Pancreas (tissue), 10 donors: Measurements from ENCODE around the gene MYO7B. TPM values are rescaled to one million over a fixed set of nuclear protein-coding genes. Genes with fewer than 3 reads are reported as not detected.

Experiments used
- ATAC-seq, 4 donors: fragments of 200-7000 bp; cut with Tn5 transposase; one replicate each; pipeline versions ENCODE4 v1.8.0 to v1.9.1; 2020; ENCODE audit warnings: mild to moderate bottlenecking in 4 of 4, moderate library complexity in 4 of 4
- DNase-seq, 6 donors: peaks; one replicate each; pipeline ENCODE4 v3.0.0-alpha.2; 2020
- FAIRE-seq: peaks from 2 replicates; lab custom pipeline; 2012; peaks lifted over from hg19 to GRCh38; lab: Jason Lieb, UNC
- H3K27ac ChIP-seq, 4 donors: fragments of 200-600 bp; sonication (generic); 1 replicate in 3 of 4; 2 replicates in 1 of 4; pipeline versions ENCODE4 v1.5.0 to v1.8.0; 2020
- H3K27me3 ChIP-seq, 4 donors: fragments of 200-600 bp; one replicate each; pipeline ENCODE4 v1.8.0; 2021
- H3K36me3 ChIP-seq, 3 donors: fragments of 200-600 bp; sonication (generic) in 1 of 3; one replicate each; pipeline versions ENCODE4 v1.5.0 to v1.8.0; 2020 to 2021
- H3K4me1 ChIP-seq, 3 donors: fragments of 200-600 bp; one replicate each; pipeline ENCODE4 v1.8.0; 2021
- H3K4me3 ChIP-seq, 4 donors: fragments of 200-600 bp; sonication (generic) in 2 of 4; one replicate each; pipeline versions ENCODE4 v1.5.0 to v1.8.0; 2020 to 2021
- H3K9me3 ChIP-seq, 4 donors: fragments of 200-600 bp; one replicate each; pipeline ENCODE4 v1.8.0; 2021
- CTCF ChIP-seq, 4 donors: fragments of 200-600 bp; sonication (generic) in 3 of 4; IDR thresholded peaks; one replicate each; pipeline versions ENCODE4 v1.5.0 to v1.8.0; 2021; ENCODE audit warnings: antibody characterized with exemption in 4 of 4
- WGBS, 2 donors: extraction: QIAGEN DNeasy Blood & Tissue Kit; methylation state at CpG; one replicate each; pipeline ENCODE4 v1.1.7; 2013; 5-methylcytosine and 5-hydroxymethylcytosine counted together
- intact Hi-C, 3 donors: fragments of 100-400 bp; cut with DNase I; formaldehyde crosslinking; loops; one replicate each; pipeline versions ENCODE4 v1.11.1 to v1.14.2; 2022
- polyA plus RNA-seq, 2 donors: library from polyadenylated mRNA; stranded (reverse); fragments of 200-250 nt; gene quantifications; one replicate each; pipeline ENCODE4 v1.2.3, GENCODE V29; 2013
- total RNA-seq, 6 donors: library from RNA; stranded (reverse); fragmentation: NEBNext Ultra II Directional in 4 of 6; extraction: Animal tissue kit (Norgen Biotek cat#: 25700) in 4 of 6; gene quantifications; one replicate each; pipeline versions ENCODE4 v1.2.1 to v1.2.4, GENCODE V29; 2021 to 2023
- donor health status: healthy with polysubstance abuse.
- donor health status: DM: no; HTN: no; CAD: no; lungs with moderate emphysema.
- donor health status: DM: no; HTN: no; CAD: no.
- donor health status: control.
- donor health status: control.
- donor health status: Bipolar disorder and iron deficiency.
- donor health status: DM: yes; HTN: yes; CAD: no.
- donor health status: DM: no; HTN: no; CAD: no.
- donor health status: DM: no; HTN: no; CAD: no.
- donor health status: DM: yes; HTN: yes; CAD: no.

Gene MYO7B
- total and polyA plus RNA-seq, 8 donors, result 0.12 to 1.5 (median 0.83) TPM

- no peak for DNase-seq
- intact Hi-C loops, result no loop called here
- whole genome bisulfite sequencing, 2 donors, result 87 to 91% methylated on average over 4 of the region's 4 CpGs
- H3K36me3 ChIP-seq, result peaks cover 0 to 17% (median 13%) of the 10 kb centered on the region in 3 donors
- no peak for TF ChIP-seq CTCF (IDR thresholded peaks at IDR 0.05)
- ATAC-seq, result no peak
- no peaks in the 10 kb centered on the region for H3K9me3 ChIP-seq
- H3K4me1 ChIP-seq, result peaks cover 0 to 21% (median 5%) of the 10 kb centered on the region in 3 donors
- no peak for FAIRE-seq
- H3K27me3 ChIP-seq, result no peaks in the 10 kb centered on the region
- no peak overlapping the region for H3K27ac ChIP-seq
- H3K4me3 ChIP-seq, result no peak overlapping the region
Observed at GRCh38 chr2:127508023-127508630, 27.4 kb upstream of the MYO7B start.

GRCh38 chr2:127508631-127509034 is 26.9 kb upstream of the MYO7B start:
- Histone ChIP-seq H3K4me1 (peaks cover 0 to 23% (median 5%) of the 10 kb centered on the region in 3 donors), H3K4me3 (no peak overlapping the region), H3K36me3 (peaks cover 0 to 16% (median 12%) of the 10 kb centered on the region in 3 donors), H3K9me3 (no peaks in the 10 kb centered on the region), H3K27ac (no peak overlapping the region), H3K27me3 (no peaks in the 10 kb centered on the region)
- peak; percentile 62 to 91 (median 87) for ATAC-seq
- 15 to 16% methylated on average over 3 of the region's 3 CpGs for WGBS, 2 donors
- FAIRE-seq, result peak; percentile 76
- DNase-seq, result peak in 4 of 6 donors; percentile 38 to 49 (median 44)
- no peak for TF ChIP-seq CTCF (IDR thresholded peaks at IDR 0.05)
- intact Hi-C loops, result no loop called here

GRCh38 chr2:127510073-127510472 is 25.4 kb upstream of the MYO7B start:
- ATAC-seq (peak in 1 of 4 donors; percentile 40), FAIRE-seq (no peak), DNase-seq (no peak)
- Histone ChIP-seq H3K9me3 (no peaks in the 10 kb centered on the region), H3K36me3 (peaks cover 0 to 4% (median 2%) of the 10 kb centered on the region in 3 donors), H3K4me1 (peaks cover 0 to 25% (median 5%) of the 10 kb centered on the region in 3 donors), H3K27ac (no peak overlapping the region), H3K4me3 (no peak overlapping the region), H3K27me3 (no peaks in the 10 kb centered on the region)
- intact Hi-C loops, result no loop called here
- WGBS, 2 donors, result 55 to 63% methylated on average over 2 of the region's 2 CpGs
- TF ChIP-seq CTCF (IDR thresholded peaks at IDR 0.05), result no peak

- 77 to 90% methylated on average over 6 of the region's 6 CpGs for WGBS, 2 donors
- H3K9me3 ChIP-seq, result no peaks in the 10 kb centered on the region
- ATAC-seq (no peak), FAIRE-seq (no peak), DNase-seq (no peak)
- H3K4me1 ChIP-seq, result peaks cover 0 to 25% (median 4%) of the 10 kb centered on the region in 3 donors
- no peaks in the 10 kb centered on the region for H3K36me3 ChIP-seq
- H3K27ac ChIP-seq, result no peak overlapping the region
- intact Hi-C loops, result no loop called here
- no peak for TF ChIP-seq CTCF (IDR thresholded peaks at IDR 0.05)
- H3K4me3 ChIP-seq, result no peak overlapping the region
- no peaks in the 10 kb centered on the region for H3K27me3 ChIP-seq
Observed at GRCh38 chr2:127511090-127511695, 24.3 kb upstream of the MYO7B start.

- 70 to 78% methylated on average over 1 of the region's 1 CpG for WGBS, 2 donors
- DNase-seq (no peak), FAIRE-seq (no peak), ATAC-seq (no peak)
- Histone ChIP-seq H3K27ac (no peak overlapping the region), H3K9me3 (no peaks in the 10 kb centered on the region), H3K4me1 (peaks cover 0 to 25% (median 0%) of the 10 kb centered on the region in 3 donors), H3K36me3 (no peaks in the 10 kb centered on the region), H3K27me3 (no peaks in the 10 kb centered on the region), H3K4me3 (no peak overlapping the region)
- TF ChIP-seq CTCF (IDR thresholded peaks at IDR 0.05), result no peak
- intact Hi-C loops, result no loop called here
Observed at GRCh38 chr2:127511917-127512316, 23.6 kb upstream of the MYO7B start.
